IMR-90 (cell line): ENCODE measurements around the gene OLFML3. TPM values are rescaled to one million over a fixed set of nuclear protein-coding genes. Genes with fewer than 3 reads are reported as not detected.

Experiments
- ATAC-seq: fragments of 200-7000 bp; cut with Tn5 transposase; 2 replicates; pipeline ENCODE4 v1.9.1; 2020; ENCODE audit warnings: low read depth, mild to moderate bottlenecking, moderate library complexity
- BruUV-seq: library from RNA; stranded (reverse); fragments of 400-500 nt; replicated peaks from 2 replicates; lab custom pipeline; 2021; lab: Mats Ljungman, UMichigan
- CTCF ChIA-PET: fragments of 300-600 bp; formaldehyde crosslinking; extraction: SDS; loops from one replicate; lab custom pipeline; 2021; ENCODE audit warnings: antibody characterized with exemption; lab: Yijun Ruan, JAX
- POLR2A ChIA-PET: fragments of 300-600 bp; sonication (Branson Sonifier 250); formaldehyde crosslinking; loops from one replicate; lab custom pipeline; 2022; ENCODE audit warnings: antibody characterized with exemption; ENCODE audit not compliant: unreplicated experiment; lab: Charles Lee
- DNase-seq: peaks from one replicate; pipeline ENCODE4 v3.0.0; 2013
- H2AFZ ChIP-seq: replicated peaks from 2 replicates; pipeline ENCODE3; 2013; ENCODE audit warnings: low read length, mild to moderate bottlenecking; ENCODE audit not compliant: poor library complexity
- H2AK5ac ChIP-seq: 2 replicates; pipeline ENCODE4 v1.6.1; 2013; ENCODE audit warnings: low read depth, low read length, inconsistent platforms
- H2AK9ac ChIP-seq: replicated peaks from 2 replicates; pipeline ENCODE3; 2013; ENCODE audit warnings: mild to moderate bottlenecking, low read depth, low read length, moderate library complexity; ENCODE audit not compliant: poor library complexity
- H2BK120ac ChIP-seq: 2 replicates; pipeline ENCODE4 v1.6.1; 2013; ENCODE audit warnings: low read depth, low read length, inconsistent platforms
- H2BK15ac ChIP-seq: 3 replicates; pipeline ENCODE4 v1.6.1; 2013; ENCODE audit warnings: low read depth, low read length, inconsistent platforms
- H2BK20ac ChIP-seq: 2 replicates; pipeline ENCODE4 v1.6.1; 2013; ENCODE audit warnings: low read depth, mild to moderate bottlenecking, inconsistent platforms, low read length, moderate library complexity
- H2BK5ac ChIP-seq: 2 replicates; pipeline ENCODE4 v1.6.1; 2013; ENCODE audit warnings: mild to moderate bottlenecking, low read depth, low read length, inconsistent platforms; ENCODE audit not compliant: poor library complexity, severe bottlenecking
- H3K14ac ChIP-seq: replicated peaks from 2 replicates; pipeline ENCODE4 v1.6.1; 2013; ENCODE audit warnings: low read depth, low read length, inconsistent platforms
- H3K18ac ChIP-seq: 2 replicates; pipeline ENCODE4 v1.6.1; 2013; ENCODE audit warnings: low read depth, low read length, control low read depth
- H3K23ac ChIP-seq: 2 replicates; pipeline ENCODE4 v1.6.1; 2013; ENCODE audit warnings: low read depth, low read length, inconsistent platforms
- H3K27ac ChIP-seq: 2 replicates; pipeline ENCODE4 v1.5.1; 2013; ENCODE audit warnings: mild to moderate bottlenecking, control low read depth, low read length; ENCODE audit not compliant: insufficient read depth
- H3K27me3 ChIP-seq: 2 replicates; pipeline ENCODE4 v1.6.1; 2013; ENCODE audit warnings: low read length; ENCODE audit not compliant: control insufficient read depth, insufficient read depth
- H3K36me3 ChIP-seq: 2 replicates; pipeline ENCODE4 v1.6.1; 2013; ENCODE audit warnings: low read length, mixed read lengths; ENCODE audit not compliant: control insufficient read depth, insufficient read depth
- H3K4ac ChIP-seq: 2 replicates; pipeline ENCODE4 v1.6.1; 2013; ENCODE audit warnings: low read depth, low read length, inconsistent platforms
- H3K4me1 ChIP-seq: 2 replicates; pipeline ENCODE4 v1.6.1; 2013; ENCODE audit warnings: low read length, mixed read lengths; ENCODE audit not compliant: control insufficient read depth, insufficient read depth
- H3K4me2 ChIP-seq: 2 replicates; pipeline ENCODE4 v1.6.1; 2013; ENCODE audit warnings: low read depth, mild to moderate bottlenecking, control low read depth, low read length, moderate library complexity
- H3K4me3 ChIP-seq: 2 replicates; pipeline ENCODE4 v1.5.1; 2013; ENCODE audit warnings: low read depth, mild to moderate bottlenecking, control low read depth, low read length, moderate library complexity; ENCODE audit not compliant: insufficient read depth
- H3K56ac ChIP-seq: 2 replicates; pipeline ENCODE4 v1.6.1; 2013; ENCODE audit warnings: low read length, inconsistent platforms; ENCODE audit not compliant: insufficient read depth; ENCODE audit errors: extremely low read depth
- H3K79me1 ChIP-seq, 2 experiments: 2 replicates each; pipeline ENCODE4 v1.6.1; 2013; ENCODE audit warnings: low read length in 2 of 2, inconsistent platforms in 1 of 2, low read depth in 1 of 2
- H3K9ac ChIP-seq: 2 replicates; pipeline ENCODE4 v1.6.1; 2013; ENCODE audit warnings: low read depth, low read length, control low read depth
- H3K9me1 ChIP-seq: 2 replicates; pipeline ENCODE4 v1.6.1; 2013; ENCODE audit warnings: low read length, inconsistent platforms; ENCODE audit not compliant: insufficient read depth
- H3K9me3 ChIP-seq: 2 replicates; pipeline ENCODE4 v1.6.1; 2013; ENCODE audit warnings: low read length; ENCODE audit not compliant: control insufficient read depth, insufficient read depth
- H4K20me1 ChIP-seq: 2 replicates; pipeline ENCODE4 v1.6.1; 2013; ENCODE audit warnings: low read length, inconsistent platforms; ENCODE audit not compliant: insufficient read depth
- H4K5ac ChIP-seq: 2 replicates; pipeline ENCODE4 v1.6.1; 2013; ENCODE audit warnings: mild to moderate bottlenecking, low read depth, low read length, control low read depth
- H4K8ac ChIP-seq, 2 experiments: 2 replicates each; pipeline ENCODE4 v1.6.1; 2013; ENCODE audit warnings: low read depth in 2 of 2, low read length in 2 of 2, control low read depth in 1 of 2, inconsistent platforms in 1 of 2
- H4K91ac ChIP-seq: 2 replicates; pipeline ENCODE4 v1.6.1; 2013; ENCODE audit warnings: low read depth, low read length, inconsistent platforms; ENCODE audit not compliant: insufficient read depth
- BHLHE40 ChIP-seq: fragments of 150-350 bp; IDR thresholded peaks from 2 replicates; pipeline ENCODE4 v1.6.1; 2016; ENCODE audit warnings: mild to moderate bottlenecking, low read depth, low read length
- CHD1 ChIP-seq: IDR thresholded peaks from 2 replicates; pipeline ENCODE4 v1.6.1; 2012; ENCODE audit warnings: low read depth, low read length, improper control_type of control experiment
- FOS ChIP-seq: fragments of 150-350 bp; IDR thresholded peaks from 2 replicates; pipeline ENCODE4 v1.6.1; 2016; ENCODE audit warnings: low read depth, low read length
- MAFK ChIP-seq: IDR thresholded peaks from 2 replicates; pipeline ENCODE4 v1.6.1; 2012; ENCODE audit warnings: low read depth, low read length, improper control_type of control experiment
- MAZ ChIP-seq: IDR thresholded peaks from 2 replicates; pipeline ENCODE4 v1.6.1; 2012; ENCODE audit warnings: low read depth, mild to moderate bottlenecking, low read length, improper control_type of control experiment, moderate library complexity, borderline replicate concordance
- MXI1 ChIP-seq: IDR thresholded peaks from 2 replicates; pipeline ENCODE4 v1.6.1; 2012; ENCODE audit warnings: low read depth, mild to moderate bottlenecking, low read length, moderate library complexity, borderline replicate concordance
- POLR2A ChIP-seq: IDR thresholded peaks from 2 replicates; pipeline ENCODE4 v1.6.1; 2012; ENCODE audit warnings: mild to moderate bottlenecking, low read depth, low read length
- RAD21 ChIP-seq: IDR thresholded peaks from 2 replicates; pipeline ENCODE4 v1.6.1; 2012; ENCODE audit warnings: low read length, improper control_type of control experiment
- RCOR1 ChIP-seq: IDR thresholded peaks from 2 replicates; pipeline ENCODE4 v1.6.1; 2012; ENCODE audit warnings: mild to moderate bottlenecking, low read length, improper control_type of control experiment; ENCODE audit not compliant: insufficient replicate concordance
- RFX5 ChIP-seq: IDR thresholded peaks from 2 replicates; pipeline ENCODE4 v1.8.0; 2012; ENCODE audit warnings: low read depth, mild to moderate bottlenecking, low read length, moderate library complexity
- WGBS, 2 experiments: methylation state at CpG; one replicate each; pipeline versions ENCODE4 v1.1.5 to v1.1.7; 2013; ENCODE audit warnings: missing lambda C conversion rate in 2 of 2; ENCODE audit not compliant: insufficient read length in 1 of 2; ENCODE audit errors: extremely low coverage in 2 of 2; 5-methylcytosine and 5-hydroxymethylcytosine counted together
- dilution Hi-C: fragments of 300-500 bp; cut with HindIII; formaldehyde crosslinking; loops from one replicate; pipeline ENCODE4 v1.14.3; 2018; ENCODE audit warnings: low sequenced_read_pairs; ENCODE audit not compliant: unreplicated experiment
- in situ Hi-C: fragments of 300-500 bp; cut with MboI; formaldehyde crosslinking; loops from 3 replicates; pipeline ENCODE4 v1.14.3; 2019; ENCODE audit warnings: low sequenced_read_pairs, inconsistent platforms, mixed read lengths
- intact Hi-C: fragments of 100-400 bp; cut with micrococcal nuclease; formaldehyde crosslinking; loops from 2 replicates; pipeline ENCODE4 v1.10.0; 2022
- polyA plus RNA-seq, 3 experiments: library from polyadenylated mRNA; depleted of rRNA; stranded (reverse); fragments of >200 nt; gene quantifications; 2 replicates each; pipeline ENCODE4 v1.2.3, GENCODE V29; 2012; ENCODE audit warnings: low replicate concordance in 1 of 3
- total RNA-seq: library from RNA; depleted of rRNA; stranded (reverse); fragments of >200 nt; gene quantifications from 2 replicates; pipeline ENCODE4 v1.2.3, GENCODE V29; 2012
- TF ChIP-seq, protein P1 (sequence below): fragments of 150-350 bp; IDR thresholded peaks from 2 replicates; pipeline ENCODE4 v1.6.1; 2016; ENCODE audit warnings: low read depth, mild to moderate bottlenecking, low read length, moderate library complexity, borderline replicate concordance
- TF ChIP-seq, protein P2 (sequence below): fragments of 150-350 bp; IDR thresholded peaks from 2 replicates; pipeline ENCODE4 v1.6.1; 2017; ENCODE audit warnings: mild to moderate bottlenecking, antibody characterized with exemption, low read length, low read depth

Gene OLFML3
- total and polyA plus RNA-seq, 2 of the 4 experiments (the other 2 are of a cell fraction) = 40.9 to 71.3 TPM

DNA sequence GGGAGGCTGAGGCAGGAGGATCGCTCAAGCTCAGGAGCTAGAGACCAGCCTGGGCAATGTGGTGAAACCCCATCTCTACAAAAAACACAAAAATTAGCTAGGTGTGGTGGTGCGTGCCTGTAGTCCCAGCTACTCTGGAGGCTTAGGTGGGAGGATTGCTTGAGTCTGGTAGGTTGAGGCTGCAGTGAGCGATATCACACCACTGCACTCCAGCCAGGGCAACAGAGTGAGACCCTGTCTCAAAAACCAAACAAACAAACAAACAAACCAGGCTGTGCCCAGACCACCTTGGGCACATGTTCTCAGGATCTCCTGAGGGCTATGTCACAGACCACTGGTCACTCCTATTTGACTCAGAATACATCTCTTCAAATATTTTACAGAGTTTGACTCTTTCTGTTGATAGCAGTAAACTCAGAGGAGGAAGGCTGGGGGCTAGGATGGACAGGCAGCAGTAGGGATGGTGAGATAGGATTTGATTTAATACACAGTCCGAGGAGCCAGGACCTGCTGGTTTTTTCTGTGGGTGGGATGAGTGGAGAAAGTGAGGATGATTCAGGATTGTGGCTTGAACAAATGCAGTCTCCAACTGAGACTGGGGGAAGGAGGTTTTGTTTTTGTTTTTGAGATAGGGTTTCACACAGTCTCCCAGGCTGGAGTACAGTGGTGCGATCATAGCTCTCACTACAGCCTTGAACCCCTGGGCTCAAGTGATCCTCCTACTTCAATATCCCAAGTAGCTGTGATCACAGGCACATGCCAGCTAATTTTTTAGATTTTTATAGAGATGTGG is 46.5 kb downstream of the OLFML3 start (continued):
- TF ChIP-seq, protein P1, sequence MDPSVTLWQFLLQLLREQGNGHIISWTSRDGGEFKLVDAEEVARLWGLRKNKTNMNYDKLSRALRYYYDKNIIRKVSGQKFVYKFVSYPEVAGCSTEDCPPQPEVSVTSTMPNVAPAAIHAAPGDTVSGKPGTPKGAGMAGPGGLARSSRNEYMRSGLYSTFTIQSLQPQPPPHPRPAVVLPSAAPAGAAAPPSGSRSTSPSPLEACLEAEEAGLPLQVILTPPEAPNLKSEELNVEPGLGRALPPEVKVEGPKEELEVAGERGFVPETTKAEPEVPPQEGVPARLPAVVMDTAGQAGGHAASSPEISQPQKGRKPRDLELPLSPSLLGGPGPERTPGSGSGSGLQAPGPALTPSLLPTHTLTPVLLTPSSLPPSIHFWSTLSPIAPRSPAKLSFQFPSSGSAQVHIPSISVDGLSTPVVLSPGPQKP = no peak

DNA sequence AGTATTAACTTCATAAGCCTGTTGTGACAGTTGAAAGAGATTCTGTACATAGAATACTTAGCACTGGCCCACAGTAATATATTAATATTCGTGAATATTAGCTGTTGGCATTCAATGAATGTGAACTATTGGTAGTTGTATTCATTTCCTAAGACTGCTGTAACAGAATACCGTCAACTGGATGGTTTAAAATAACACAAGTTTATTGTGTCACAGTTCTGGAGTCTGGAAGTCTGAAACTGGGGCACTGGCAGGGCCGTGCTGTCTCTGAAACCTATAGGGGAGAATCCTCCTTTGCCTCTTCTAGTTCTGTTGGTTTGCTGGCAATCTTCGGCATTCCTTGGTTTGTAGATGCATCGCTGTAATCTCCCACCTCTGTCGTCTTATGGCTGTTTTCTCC is 47.5 kb downstream of the OLFML3 start:
- H2BK120ac ChIP-seq = no peak overlapping the region
- dilution Hi-C loops (no loop called here), in situ Hi-C loops (no loop called here), intact Hi-C loops (no loop called here)
- no peak overlapping the region for H4K8ac ChIP-seq
- H3K4me1 ChIP-seq = peaks cover 2% of the 10 kb centered on the region; the same call in 1 of the 2 replicates
- no peak overlapping the region for H4K91ac ChIP-seq
- CTCF ChIA-PET = no interaction called here
- ATAC-seq = peak; percentile 53; the same call in 1 of the 2 replicates
- no peak overlapping the region for H3K4me2 ChIP-seq
- H3K27ac ChIP-seq = no peak overlapping the region
- H3K36me3 ChIP-seq = no peaks in the 10 kb centered on the region
- no peak overlapping the region for H2BK15ac ChIP-seq
- no CpG with 5 or more reads among the region's 6 CpGs for WGBS, 2 experiments
- H3K4me3 ChIP-seq = no peak overlapping the region
- H3K9ac ChIP-seq = no peak overlapping the region
- H2AK5ac ChIP-seq = no peak overlapping the region
- H3K27me3 ChIP-seq = no peaks in the 10 kb centered on the region
- H3K18ac ChIP-seq = no peak overlapping the region
- H3K79me1 ChIP-seq = no peaks in the 10 kb centered on the region
- H3K9me1 ChIP-seq = no peaks in the 10 kb centered on the region
- POLR2A ChIA-PET = no interaction called here
- H3K23ac ChIP-seq = no peak overlapping the region
- H2BK5ac ChIP-seq = no peak overlapping the region
- no peak overlapping the region for H3K56ac ChIP-seq
- no TSS peak for BruUV-seq
- no peak overlapping the region for H3K14ac ChIP-seq
- H2AK9ac ChIP-seq = no peak overlapping the region
- no peak overlapping the region for H3K4ac ChIP-seq
- no peaks in the 10 kb centered on the region for H4K20me1 ChIP-seq
- no peak overlapping the region for H2BK20ac ChIP-seq
- no peak overlapping the region for H2AFZ ChIP-seq
- no peaks in the 10 kb centered on the region for H3K9me3 ChIP-seq
- peak; percentile 20 for DNase-seq
- H4K5ac ChIP-seq = no peak overlapping the region
- TF ChIP-seq MAZ = no peak
- no peak for TF ChIP-seq MAFK
- TF ChIP-seq, protein P2, sequence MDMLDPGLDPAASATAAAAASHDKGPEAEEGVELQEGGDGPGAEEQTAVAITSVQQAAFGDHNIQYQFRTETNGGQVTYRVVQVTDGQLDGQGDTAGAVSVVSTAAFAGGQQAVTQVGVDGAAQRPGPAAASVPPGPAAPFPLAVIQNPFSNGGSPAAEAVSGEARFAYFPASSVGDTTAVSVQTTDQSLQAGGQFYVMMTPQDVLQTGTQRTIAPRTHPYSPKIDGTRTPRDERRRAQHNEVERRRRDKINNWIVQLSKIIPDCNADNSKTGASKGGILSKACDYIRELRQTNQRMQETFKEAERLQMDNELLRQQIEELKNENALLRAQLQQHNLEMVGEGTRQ = no peak
- TF ChIP-seq RAD21 = no peak
- no peak for TF ChIP-seq FOS
- TF ChIP-seq CHD1 = no peak
- no peak for TF ChIP-seq RCOR1
- no peak for TF ChIP-seq POLR2A
- no peak for TF ChIP-seq MXI1
- no peak for TF ChIP-seq BHLHE40
- no peak for TF ChIP-seq RFX5
- TF ChIP-seq, protein P1 = no peak
